Muscle layer of colon (tissue), 2 donors: ENCODE results near the gene KCTD6.

Experiments used
- H3K27ac ChIP-seq: one replicate; pipeline ENCODE4 v1.7.0; 2013; ENCODE audit warnings: low read depth, mild to moderate bottlenecking, low read length, moderate library complexity
- H3K27me3 ChIP-seq, 2 donors: one replicate each; pipeline ENCODE4 v1.7.0; 2013; ENCODE audit warnings: low read length in 2 of 2, mild to moderate bottlenecking in 2 of 2; ENCODE audit not compliant: insufficient read depth in 2 of 2, control insufficient read depth in 1 of 2
- H3K36me3 ChIP-seq: one replicate; pipeline ENCODE4 v1.7.0; 2013; ENCODE audit warnings: mild to moderate bottlenecking, low read length; ENCODE audit not compliant: insufficient read depth
- H3K4me1 ChIP-seq: one replicate; pipeline ENCODE4 v1.7.0; 2013; ENCODE audit warnings: mild to moderate bottlenecking, low read length; ENCODE audit not compliant: insufficient read depth
- H3K4me3 ChIP-seq, 2 donors: one replicate each; pipeline ENCODE4 v1.7.0; 2013; ENCODE audit warnings: low read length in 2 of 2, low read depth in 1 of 2, mild to moderate bottlenecking in 1 of 2, moderate library complexity in 1 of 2
- H3K9ac ChIP-seq: one replicate; pipeline ENCODE4 v1.7.0; 2013; ENCODE audit warnings: low read length
- H3K9me3 ChIP-seq: one replicate; pipeline ENCODE4 v1.7.0; 2013; ENCODE audit warnings: mild to moderate bottlenecking, low read length
- donor health status: abdominal sarcoma.
- donor health status: Adenocarcinoma of cecum.

Gene KCTD6

DNA sequence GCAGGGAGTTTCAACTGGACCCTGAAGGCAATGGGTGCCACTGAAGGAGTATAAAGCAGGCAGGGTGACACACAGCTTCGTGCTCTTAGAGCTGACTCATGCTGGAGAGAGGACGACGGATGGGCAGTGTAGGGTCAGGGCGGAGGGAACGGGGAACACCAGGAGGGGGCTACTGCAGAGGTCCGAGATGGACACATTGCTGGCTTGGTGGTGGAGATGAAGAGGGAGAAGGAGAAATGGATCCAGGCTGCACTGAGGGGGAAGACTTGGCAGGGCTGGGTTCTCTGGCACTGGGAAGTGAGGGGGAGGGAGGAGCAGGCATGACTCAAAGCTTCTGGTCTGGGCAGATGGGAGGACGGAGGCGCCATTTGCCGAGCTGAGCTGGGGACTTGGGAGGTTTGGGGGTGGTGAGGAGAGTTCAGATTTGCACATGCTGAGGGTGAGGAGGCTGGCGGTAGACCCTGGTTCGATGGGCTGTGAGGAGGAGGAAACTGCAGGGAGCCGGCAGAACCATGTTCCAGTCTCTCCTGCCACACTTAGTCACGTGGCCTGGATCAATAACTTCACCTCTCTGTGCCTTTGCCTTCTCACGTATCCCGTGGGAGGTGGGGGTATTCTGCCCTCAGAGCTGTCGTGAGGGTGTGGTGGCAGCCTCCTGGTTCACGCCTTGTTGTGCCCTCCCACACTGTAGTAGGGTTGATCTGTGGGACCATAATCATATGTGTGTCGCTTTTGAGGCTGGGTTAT, 4.6 kb upstream of the KCTD6 start:
- H3K9ac ChIP-seq: no peak overlapping the region
- no peak overlapping the region for H3K4me3 ChIP-seq
- no peaks in the 10 kb centered on the region for H3K9me3 ChIP-seq
- no peaks in the 10 kb centered on the region for H3K27me3 ChIP-seq
- H3K36me3 ChIP-seq: no peaks in the 10 kb centered on the region
- H3K27ac ChIP-seq: no peak overlapping the region
- H3K4me1 ChIP-seq: peaks cover 7% of the 10 kb centered on the region

DNA sequence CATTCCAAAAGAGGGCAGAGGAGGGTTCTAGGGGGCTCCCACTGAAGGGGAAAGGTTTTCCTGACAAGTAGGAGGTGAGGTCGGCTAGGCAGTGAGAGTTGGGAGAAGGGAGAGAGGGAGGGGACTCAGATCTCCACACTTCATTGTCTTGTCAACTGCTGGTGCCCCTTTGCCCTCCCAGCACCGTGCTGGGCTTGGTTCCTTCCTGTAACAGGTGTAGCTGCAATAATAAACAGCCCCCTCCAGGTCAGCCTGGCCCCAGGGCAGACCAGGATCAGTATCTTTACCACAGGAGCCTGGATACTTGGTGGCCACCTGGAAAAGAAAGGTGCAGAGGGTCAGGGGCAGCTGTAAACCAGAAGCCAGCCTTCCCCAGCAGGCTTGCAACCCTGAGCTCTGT, 2.9 kb upstream of the KCTD6 start:
- no peak overlapping the region for H3K4me3 ChIP-seq
- no peaks in the 10 kb centered on the region for H3K36me3 ChIP-seq
- no peaks in the 10 kb centered on the region for H3K9me3 ChIP-seq
- no peaks in the 10 kb centered on the region for H3K27me3 ChIP-seq
- no peak overlapping the region for H3K9ac ChIP-seq
- H3K27ac ChIP-seq: no peak overlapping the region
- peaks cover 20% of the 10 kb centered on the region for H3K4me1 ChIP-seq

DNA sequence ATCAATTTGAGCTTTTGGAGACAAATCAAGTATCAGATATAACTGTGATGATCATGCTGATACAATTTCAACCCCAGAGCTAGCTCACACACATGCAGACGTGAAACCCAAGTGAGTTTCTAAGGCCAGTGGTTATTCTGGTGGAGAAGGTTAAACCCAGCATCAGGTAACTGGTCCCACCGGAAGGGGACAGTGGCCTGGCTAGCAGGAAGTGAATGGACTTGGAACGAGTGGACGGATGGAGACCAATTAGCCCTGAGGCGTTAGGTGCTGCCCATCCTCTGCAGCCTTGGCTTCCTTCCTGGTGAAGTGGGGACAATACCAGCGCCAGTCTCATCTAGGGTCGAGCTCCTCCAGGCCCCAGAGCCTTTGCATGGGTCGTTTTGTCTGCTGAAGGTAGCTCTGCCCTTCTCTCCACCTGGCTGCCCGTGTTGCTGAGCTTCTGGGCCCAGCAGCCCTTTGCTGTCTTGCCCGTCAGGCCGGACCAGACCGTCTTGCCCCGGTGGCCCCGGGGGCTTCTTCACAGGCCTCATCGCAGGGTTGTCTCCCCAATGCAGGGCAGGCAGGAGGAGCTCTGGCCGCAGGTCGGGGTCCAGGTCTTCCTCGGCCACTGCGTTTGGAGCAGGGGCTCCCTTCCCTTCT, 915 bp upstream of the KCTD6 start:
- no peaks in the 10 kb centered on the region for H3K27me3 ChIP-seq
- H3K9me3 ChIP-seq: no peaks in the 10 kb centered on the region
- peak overlapping the region; percentile 48 to 60 for H3K4me3 ChIP-seq
- peaks cover 37% of the 10 kb centered on the region for H3K4me1 ChIP-seq
- H3K36me3 ChIP-seq: no peaks in the 10 kb centered on the region
- peak overlapping the region; percentile 76 for H3K27ac ChIP-seq
- H3K9ac ChIP-seq: no peak overlapping the region

DNA sequence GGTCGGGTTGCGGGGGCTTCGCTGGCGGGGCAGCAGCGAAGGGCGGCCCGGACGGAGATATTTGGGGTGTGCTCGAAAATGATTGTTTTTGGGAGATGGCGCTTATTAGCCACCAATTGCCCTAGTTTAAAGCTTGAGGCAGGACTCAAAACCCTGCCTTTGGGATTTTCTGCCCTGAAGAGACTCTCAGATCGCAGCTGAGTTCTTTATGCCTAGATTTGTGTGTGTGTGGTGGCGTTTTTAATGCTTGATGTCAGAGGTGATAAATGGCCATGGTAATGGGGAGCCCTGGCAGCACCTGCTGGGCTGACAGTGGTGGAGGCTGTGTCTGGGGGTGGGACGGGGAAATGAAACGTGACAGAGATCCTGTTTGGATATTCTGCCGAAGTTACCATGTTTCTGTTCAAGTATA, 604 bp downstream of the KCTD6 start:
- Histone ChIP-seq H3K36me3 (no peaks in the 10 kb centered on the region), H3K27ac (peak overlapping the region; percentile 71), H3K27me3 (no peaks in the 10 kb centered on the region), H3K4me3 (peak overlapping the region; percentile 70 to 91), H3K4me1 (peaks cover 51% of the 10 kb centered on the region), H3K9ac (peak overlapping the region; percentile 68), H3K9me3 (no peaks in the 10 kb centered on the region)

DNA sequence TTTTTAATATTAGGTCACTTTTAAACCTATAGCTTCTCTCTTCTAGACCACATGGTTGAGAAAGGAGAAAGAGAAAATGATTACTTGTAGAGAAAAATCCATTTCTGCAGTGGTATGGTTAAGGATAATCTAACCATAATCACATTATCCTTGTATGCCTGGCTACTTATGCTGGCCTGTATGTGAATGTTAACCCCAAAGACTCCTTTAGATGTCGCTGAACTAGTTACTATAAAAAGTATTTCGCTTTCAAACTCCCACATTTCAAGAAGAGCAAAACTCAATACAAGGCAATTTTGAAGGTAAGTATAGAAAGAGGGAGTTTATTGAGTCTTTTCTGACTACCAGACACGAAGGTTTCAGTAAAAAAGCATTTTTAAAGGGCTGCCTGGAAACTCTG, 2.2 kb downstream of the KCTD6 start:
- H3K4me3 ChIP-seq: no peak overlapping the region
- H3K9ac ChIP-seq: no peak overlapping the region
- no peaks in the 10 kb centered on the region for H3K36me3 ChIP-seq
- H3K4me1 ChIP-seq: peaks cover 53% of the 10 kb centered on the region
- no peak overlapping the region for H3K27ac ChIP-seq
- H3K27me3 ChIP-seq: no peaks in the 10 kb centered on the region
- no peaks in the 10 kb centered on the region for H3K9me3 ChIP-seq

DNA sequence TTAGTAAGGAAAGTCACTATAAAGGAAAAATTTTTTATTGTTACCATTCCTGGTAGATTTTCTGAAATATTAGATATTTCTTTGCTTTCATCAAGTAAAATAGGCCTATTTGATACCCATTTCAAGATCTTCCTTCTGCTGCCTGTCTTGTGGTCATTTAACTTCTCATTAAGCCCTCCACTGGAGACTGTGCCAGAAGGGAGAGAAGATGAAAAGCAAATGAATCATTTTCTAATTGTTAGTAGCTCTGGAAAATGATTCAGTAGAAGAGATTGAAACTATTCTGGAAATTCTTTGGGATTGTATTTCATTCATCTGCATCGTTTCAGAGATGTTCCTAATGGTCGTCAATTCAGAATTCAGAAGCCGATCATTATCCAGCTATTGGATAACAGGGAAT, 3.2 kb downstream of the KCTD6 start:
- no peak overlapping the region for H3K9ac ChIP-seq
- peaks cover 53% of the 10 kb centered on the region for H3K4me1 ChIP-seq
- H3K4me3 ChIP-seq: no peak overlapping the region
- no peak overlapping the region for H3K27ac ChIP-seq
- no peaks in the 10 kb centered on the region for H3K36me3 ChIP-seq
- H3K9me3 ChIP-seq: no peaks in the 10 kb centered on the region
- no peaks in the 10 kb centered on the region for H3K27me3 ChIP-seq

DNA sequence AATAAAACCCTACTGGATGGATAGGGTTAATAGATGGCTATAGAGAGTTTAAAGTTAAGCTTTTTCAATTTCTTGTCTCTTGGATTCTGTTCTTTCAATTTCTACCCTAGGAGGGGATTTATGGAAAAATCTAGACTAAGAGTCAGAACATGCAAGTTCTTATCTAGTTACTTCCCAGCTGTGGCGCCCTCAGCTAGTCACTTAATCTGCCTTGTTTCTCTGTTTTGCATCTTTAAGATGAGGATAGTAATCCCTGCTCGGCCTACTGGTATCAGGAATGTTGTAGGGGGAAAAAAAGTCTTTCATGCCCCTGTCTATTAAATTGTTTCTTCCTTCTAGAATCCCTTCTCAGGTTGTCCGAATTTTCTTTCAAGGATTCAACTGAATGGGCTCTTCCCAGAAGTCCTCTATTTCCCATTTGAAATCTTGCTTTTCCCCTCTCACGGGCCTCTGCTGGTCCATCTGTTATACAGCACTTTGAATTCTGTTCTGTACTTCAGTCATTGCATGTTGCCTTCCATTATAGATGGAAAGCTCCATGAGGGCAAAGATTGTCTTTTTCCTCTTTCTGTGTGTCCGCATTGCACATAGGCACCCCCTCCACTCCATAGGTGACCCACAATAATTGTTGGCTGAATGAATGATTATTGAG, 4.4 kb downstream of the KCTD6 start:
- no peaks in the 10 kb centered on the region for H3K27me3 ChIP-seq
- no peak overlapping the region for H3K27ac ChIP-seq
- H3K9me3 ChIP-seq: no peaks in the 10 kb centered on the region
- H3K4me3 ChIP-seq: no peak overlapping the region
- H3K4me1 ChIP-seq: peaks cover 47% of the 10 kb centered on the region
- H3K9ac ChIP-seq: no peak overlapping the region
- H3K36me3 ChIP-seq: peaks cover 8% of the 10 kb centered on the region

DNA sequence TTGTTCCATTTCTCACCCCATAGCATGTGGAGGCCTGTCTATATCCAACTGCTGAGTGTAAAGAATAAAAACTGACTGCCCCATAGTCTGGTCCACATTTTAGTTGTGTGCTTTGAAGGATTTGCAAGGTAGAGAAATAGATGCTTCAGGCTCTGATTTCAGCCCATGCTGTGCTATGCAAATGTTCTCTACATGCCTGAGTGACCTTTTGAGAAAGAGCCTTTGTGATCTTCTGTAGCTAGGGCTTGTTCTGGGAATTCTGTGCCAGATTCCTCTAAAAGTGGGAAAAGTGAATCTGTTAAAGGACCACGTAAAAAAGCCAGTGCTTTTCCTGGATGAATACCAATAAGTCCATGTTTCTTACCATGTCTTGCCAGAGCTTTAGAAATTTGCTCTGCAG, 5.2 kb downstream of the KCTD6 start:
- no peak overlapping the region for H3K9ac ChIP-seq
- H3K4me1 ChIP-seq: peaks cover 46% of the 10 kb centered on the region
- peaks cover 13% of the 10 kb centered on the region for H3K36me3 ChIP-seq
- no peaks in the 10 kb centered on the region for H3K27me3 ChIP-seq
- no peak overlapping the region for H3K4me3 ChIP-seq
- H3K9me3 ChIP-seq: no peaks in the 10 kb centered on the region
- no peak overlapping the region for H3K27ac ChIP-seq

DNA sequence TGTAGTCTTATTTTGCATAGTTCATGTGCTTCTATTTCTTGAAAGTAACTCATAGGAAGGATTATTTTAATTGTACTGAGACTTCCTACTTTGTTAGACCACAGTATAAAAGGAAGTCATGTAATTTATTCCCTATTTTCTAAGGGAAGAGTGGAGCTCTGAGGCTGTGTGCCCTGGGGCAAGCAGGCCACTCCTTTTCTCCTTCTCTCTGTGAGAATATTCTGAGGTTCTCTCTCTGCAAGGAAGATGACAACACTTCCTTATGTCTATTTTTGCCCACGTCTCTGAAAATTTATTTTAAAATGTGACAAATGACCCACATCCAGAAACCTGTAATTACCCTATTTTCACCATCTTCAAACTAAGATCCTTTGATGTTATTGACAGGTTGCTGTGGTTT, 11.0 kb downstream of the KCTD6 start:
- Histone ChIP-seq H3K9me3 (no peaks in the 10 kb centered on the region), H3K27ac (no peak overlapping the region), H3K36me3 (peaks cover 37% of the 10 kb centered on the region), H3K9ac (no peak overlapping the region), H3K4me3 (no peak overlapping the region), H3K4me1 (no peaks in the 10 kb centered on the region), H3K27me3 (no peaks in the 10 kb centered on the region)

DNA sequence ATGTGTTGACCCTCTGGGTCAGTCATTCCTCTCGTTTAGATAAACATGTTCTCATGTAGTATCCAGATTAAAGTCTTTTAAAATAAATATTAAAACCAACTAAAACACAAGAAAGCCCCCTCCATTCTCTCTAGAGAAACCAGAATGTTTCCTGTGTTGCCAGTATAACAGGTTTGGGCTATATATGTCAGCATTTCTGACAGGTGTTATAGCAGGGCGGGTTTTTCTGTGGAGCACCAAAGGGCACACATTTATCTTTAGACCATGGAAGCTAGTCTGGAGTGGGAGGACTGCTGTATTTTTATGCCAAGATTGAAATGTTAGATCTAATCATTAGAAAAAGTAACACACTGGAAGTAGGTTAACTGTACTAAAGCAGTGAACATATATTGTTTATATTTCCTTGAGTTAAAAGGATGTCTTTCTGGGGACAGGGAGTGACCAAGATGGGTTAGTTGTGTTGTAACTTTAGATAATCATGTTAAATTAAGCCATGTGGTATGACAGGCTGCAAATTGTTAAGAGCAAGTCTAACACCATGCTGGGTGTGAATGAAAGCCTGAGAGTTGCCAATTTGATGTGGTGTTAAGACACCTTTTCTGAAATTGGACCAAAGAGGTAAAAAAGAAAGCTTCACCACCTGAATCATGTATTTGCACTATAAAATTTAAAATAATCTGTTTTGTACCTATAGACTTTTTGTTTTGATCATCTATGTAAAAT, 15.6 kb downstream of the KCTD6 start:
- no peak overlapping the region for H3K4me3 ChIP-seq
- H3K36me3 ChIP-seq: peaks cover 42% of the 10 kb centered on the region
- no peaks in the 10 kb centered on the region for H3K4me1 ChIP-seq
- no peaks in the 10 kb centered on the region for H3K9me3 ChIP-seq
- no peak overlapping the region for H3K27ac ChIP-seq
- H3K9ac ChIP-seq: no peak overlapping the region
- no peaks in the 10 kb centered on the region for H3K27me3 ChIP-seq

DNA sequence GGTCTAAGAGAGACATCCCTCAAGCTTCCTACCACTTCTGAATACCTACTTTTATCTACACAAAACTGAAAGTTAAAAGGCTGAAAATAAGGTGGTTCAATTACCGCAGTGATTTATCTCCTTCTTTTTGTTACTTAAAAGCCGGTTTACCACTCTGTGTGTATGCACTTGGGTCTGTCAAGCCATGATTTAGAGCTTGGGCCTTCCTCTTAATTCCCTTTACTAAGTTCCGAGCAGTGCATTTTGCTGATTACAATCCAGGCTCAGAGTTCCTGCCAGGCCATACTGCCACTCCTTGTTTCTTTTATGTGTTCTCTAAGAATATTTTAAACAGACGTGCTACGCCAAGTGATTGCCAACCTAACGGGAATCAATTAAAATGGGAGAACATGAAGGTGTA, 16.5 kb downstream of the KCTD6 start:
- H3K36me3 ChIP-seq: peaks cover 51% of the 10 kb centered on the region
- no peak overlapping the region for H3K9ac ChIP-seq
- no peak overlapping the region for H3K27ac ChIP-seq
- no peaks in the 10 kb centered on the region for H3K27me3 ChIP-seq
- H3K9me3 ChIP-seq: no peaks in the 10 kb centered on the region
- no peaks in the 10 kb centered on the region for H3K4me1 ChIP-seq
- no peak overlapping the region for H3K4me3 ChIP-seq
